Measurements from ENCODE around the gene STRADB.

- TF ChIP-seq POLR2A (IDR thresholded peaks at IDR 0.05; ENCODE audit: extremely low read depth, insufficient read length) (no peak), MAX (IDR thresholded peaks at IDR 0.05; ENCODE audit: low read depth, low read length) (no peak)
These were observed 46.8 kb upstream of the STRADB start for GRCh38 chr2:201404699-201405280.
